KG1 (cell line): ENCODE results near the gene TEX10.
"Not testable (repeated sequence)": the region's sequence is repeated elsewhere in the genome, so short reads cannot be mapped to it uniquely, and the experiment has no call there.

Source experiments
- DNase-seq: peaks from one replicate; lab custom pipeline; 2025; lab: John Stamatoyannopoulos, UW

TEX10 gene

GRCh38 chr9:100352727-100353505 is at the start of gene TEX10:
TSS of gene TEX10 (minus strand) at chr9:100352942. CDS start at chr9:100349363, 3,579 bp downstream.
- DNase-seq: peak; percentile 75

GRCh38 chr9:100401042-100401441 is 48.3 kb upstream of the TEX10 start:
- DNase-seq: no peak

- DNase-seq: no peak
Measured at GRCh38 chr9:100397529-100398266, 45.0 kb upstream of the TEX10 start.

GRCh38 chr9:100396769-100397168 is 44.0 kb upstream of the TEX10 start:
- DNase-seq: no peak

GRCh38 chr9:100394816-100395215 is 42.1 kb upstream of the TEX10 start:
- no peak for DNase-seq

GRCh38 chr9:100394032-100394695 is 41.4 kb upstream of the TEX10 start:
- DNase-seq: no peak

GRCh38 chr9:100392989-100393388 is 40.2 kb upstream of the TEX10 start:
- DNase-seq: not testable (repeated sequence)

- no peak for DNase-seq
Measured at GRCh38 chr9:100379862-100380261, 27.1 kb upstream of the TEX10 start.

GRCh38 chr9:100377015-100377414 is 24.3 kb upstream of the TEX10 start:
- DNase-seq: no peak

- no peak for DNase-seq
Measured at GRCh38 chr9:100375658-100376057, 22.9 kb upstream of the TEX10 start.

- no peak for DNase-seq
Measured at GRCh38 chr9:100372648-100373047, 19.9 kb upstream of the TEX10 start.

GRCh38 chr9:100370064-100370723 is 17.5 kb upstream of the TEX10 start:
- no peak for DNase-seq

- no peak for DNase-seq
Measured at GRCh38 chr9:100368672-100369071, 15.9 kb upstream of the TEX10 start.

- DNase-seq: no peak
Measured at GRCh38 chr9:100366121-100366520, 13.4 kb upstream of the TEX10 start.

GRCh38 chr9:100364013-100364412 is 11.3 kb upstream of the TEX10 start:
- DNase-seq: no peak

- DNase-seq: no peak
Measured at GRCh38 chr9:100359057-100359456, 6.3 kb upstream of the TEX10 start.

- DNase-seq: no peak
Measured at GRCh38 chr9:100357501-100357900, 4.8 kb upstream of the TEX10 start.

GRCh38 chr9:100355561-100355960 is 2.8 kb upstream of the TEX10 start:
- DNase-seq: peak; percentile 51

- DNase-seq: no peak
Measured at GRCh38 chr9:100354121-100354800, 1.5 kb upstream of the TEX10 start.

- DNase-seq: no peak
Measured at GRCh38 chr9:100352201-100352726, 478 bp downstream of the TEX10 start.

- DNase-seq: no peak
Measured at GRCh38 chr9:100351508-100351907, 1.2 kb downstream of the TEX10 start.
